IPS DF 4.7 (cell line): Measurements from ENCODE around the gene CDH23.

ENCODE experiments used
- DNase-seq: peaks from one replicate; pipeline ENCODE4 v3.0.0-alpha.2; 2013; ENCODE audit warnings: low spot score; ENCODE audit errors: extremely low read depth

The CDH23 gene

DNA sequence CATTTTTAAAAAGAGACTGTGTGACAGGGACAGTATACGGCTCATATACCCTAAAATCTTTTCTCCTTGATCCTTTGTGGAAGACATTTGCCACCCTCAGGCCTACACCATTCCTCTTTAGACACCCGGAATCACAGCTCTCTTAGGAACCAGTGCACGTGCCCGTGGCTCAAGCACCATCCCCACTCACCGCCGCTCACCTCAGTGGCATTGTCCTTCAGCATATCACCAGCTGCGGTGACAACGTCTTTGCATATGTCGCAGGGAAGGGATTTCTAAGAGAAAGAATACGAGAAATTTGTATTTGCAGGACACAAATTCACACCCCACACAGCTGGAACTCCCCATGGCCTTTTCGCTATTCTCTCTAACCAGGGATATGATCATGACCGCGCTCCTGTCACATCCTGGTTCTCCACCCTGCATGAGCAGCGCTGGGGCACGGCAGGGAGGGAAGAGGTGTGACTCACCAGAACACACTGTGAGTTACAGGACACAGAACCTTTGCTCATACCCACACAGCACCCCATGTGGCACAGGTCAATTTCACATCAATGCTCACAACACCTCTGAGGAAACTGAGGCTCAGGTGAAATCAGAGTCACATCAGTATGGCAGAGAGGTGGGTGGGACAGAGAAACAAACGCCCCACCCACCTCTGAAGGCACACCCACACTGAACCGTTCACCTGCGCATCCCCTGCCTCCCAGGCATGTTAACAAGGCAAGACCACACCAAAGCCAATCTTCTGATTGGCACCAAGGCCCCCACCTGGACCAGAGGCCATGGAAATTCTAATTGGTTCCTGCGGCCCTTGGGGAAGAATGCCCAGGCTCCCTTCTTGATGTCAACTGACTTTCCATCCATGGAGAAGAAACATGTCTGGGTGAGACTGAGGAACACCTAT, 435.2 kb downstream of the CDH23 start:
- no peak for DNase-seq

DNA sequence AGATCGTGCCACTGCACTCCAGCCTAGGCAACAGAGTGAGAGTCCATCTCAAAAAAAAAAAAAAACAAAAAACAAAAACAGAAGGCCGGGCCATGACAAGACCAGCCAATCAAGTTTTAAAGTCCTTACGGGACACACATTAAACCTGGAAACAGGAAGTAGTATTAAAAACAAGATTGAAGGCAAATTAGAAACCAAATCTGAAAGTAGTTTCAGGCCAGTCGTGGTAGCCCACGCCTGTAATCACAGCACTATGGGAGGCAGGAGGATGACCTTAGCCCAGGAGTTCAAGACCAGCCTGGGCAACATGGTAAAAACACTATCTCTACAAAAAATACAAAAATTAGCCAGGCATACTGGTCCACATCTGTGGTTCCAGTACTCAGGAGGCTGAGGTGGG, 436.2 kb downstream of the CDH23 start:
- no peak for DNase-seq

GRCh38 chr10:71833451-71834342, 437.0 kb downstream of the CDH23 start:
- no peak for DNase-seq

DNA sequence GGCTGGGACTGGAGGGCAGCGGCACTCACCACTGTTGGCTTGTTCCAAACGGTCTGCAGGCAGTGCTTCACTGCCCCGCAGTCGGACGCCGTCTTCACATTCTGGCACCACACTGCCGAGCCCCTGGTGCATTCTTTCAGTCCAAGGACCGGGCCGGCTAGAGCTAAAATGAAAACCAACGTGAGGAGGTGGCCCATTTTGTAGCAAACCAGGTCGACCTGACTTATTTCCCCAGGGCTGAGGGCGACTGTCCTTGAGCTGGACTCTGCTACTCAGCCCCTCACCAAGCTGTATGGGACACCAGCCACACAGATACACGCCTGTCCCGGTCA, 437.6 kb downstream of the CDH23 start:
- no peak for DNase-seq

GRCh38 chr10:71835671-71836595, 439.2 kb downstream of the CDH23 start:
- DNase-seq: no peak

- DNase-seq: no peak
Observed at GRCh38 chr10:71836596-71836974, 439.9 kb downstream of the CDH23 start.

GRCh38 chr10:71837098-71837827, 440.5 kb downstream of the CDH23 start:
- no peak for DNase-seq

DNA sequence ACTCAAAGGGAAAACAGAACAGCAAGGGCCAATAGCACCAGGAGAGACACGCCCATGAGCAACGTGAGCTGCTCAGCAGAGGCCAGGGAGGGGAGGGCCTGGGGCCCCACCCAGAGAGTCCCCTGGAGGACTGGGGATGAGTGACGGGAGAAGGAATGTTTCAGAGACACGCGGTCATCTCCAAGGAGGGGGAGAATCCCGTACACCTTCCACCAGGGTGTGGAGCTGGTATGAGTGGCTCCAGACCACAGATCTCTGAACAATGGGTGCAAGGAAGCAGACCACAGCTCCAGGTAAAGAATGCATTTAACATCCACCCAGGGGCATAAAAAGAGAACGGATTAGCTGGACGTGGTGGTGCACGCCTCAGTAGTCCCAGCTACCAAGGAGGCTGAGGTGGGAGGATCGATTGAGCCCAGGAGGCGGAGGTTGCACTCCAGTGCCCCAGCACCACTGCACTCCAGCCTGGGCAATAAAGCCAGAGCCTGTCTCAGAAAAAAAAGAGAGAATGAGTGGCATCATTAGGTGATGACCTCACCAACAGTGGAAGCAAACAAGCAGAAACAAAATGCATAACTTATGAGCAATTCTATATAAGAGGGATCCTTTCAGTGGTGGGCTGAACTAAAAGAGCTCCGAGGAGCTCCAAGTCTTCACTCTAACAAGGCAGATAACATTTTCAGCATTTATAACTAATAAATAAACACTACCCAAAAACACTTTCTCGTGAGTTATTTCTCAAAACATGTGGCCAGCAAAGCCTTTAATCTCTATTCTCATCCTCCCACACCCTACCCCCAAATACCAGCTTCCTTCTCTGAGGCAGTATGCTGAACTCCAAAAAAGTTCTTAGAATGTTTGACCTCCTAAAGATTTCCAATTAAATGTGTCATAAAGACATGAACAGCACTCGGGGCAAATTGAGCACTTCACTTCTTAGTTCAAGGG, 441.8 kb downstream of the CDH23 start:
- no peak for DNase-seq

DNA sequence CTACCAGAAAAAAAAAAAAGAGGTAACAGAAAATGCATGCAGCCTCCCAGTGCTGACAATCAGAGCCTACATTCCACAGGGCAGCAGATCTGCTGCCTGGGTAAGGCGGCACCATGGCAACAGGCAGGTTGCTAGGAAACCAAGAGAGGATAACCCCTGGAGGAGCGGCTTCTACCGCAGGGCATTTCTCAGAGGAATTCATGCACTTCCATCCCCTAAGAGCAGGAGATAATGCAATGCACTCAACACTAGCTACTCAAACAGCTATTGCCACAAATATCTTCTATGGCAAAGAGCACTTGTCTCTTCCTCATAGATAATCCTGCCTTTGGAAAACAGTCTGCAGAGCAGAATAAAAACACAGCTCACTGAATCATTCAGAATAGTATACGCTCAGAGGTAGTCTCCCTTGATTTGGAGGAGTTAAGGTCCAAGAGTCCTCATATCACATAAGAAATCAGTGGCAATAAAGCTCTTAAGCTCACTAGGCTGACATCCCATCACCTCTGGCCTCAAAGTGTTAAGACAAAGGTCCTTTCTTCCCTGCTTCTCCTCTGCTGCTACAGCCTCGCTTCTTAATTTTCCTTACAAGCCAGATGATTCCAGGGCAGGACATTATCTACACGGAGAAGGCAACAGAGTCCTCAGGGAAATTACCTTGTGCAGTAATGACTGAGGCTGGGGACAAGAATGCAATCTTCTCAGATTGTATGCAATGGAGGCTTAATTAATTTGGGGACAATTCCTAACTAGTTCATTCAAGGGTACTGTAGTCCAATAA, 443.6 kb downstream of the CDH23 start:
- DNase-seq: peak; percentile 76

DNA sequence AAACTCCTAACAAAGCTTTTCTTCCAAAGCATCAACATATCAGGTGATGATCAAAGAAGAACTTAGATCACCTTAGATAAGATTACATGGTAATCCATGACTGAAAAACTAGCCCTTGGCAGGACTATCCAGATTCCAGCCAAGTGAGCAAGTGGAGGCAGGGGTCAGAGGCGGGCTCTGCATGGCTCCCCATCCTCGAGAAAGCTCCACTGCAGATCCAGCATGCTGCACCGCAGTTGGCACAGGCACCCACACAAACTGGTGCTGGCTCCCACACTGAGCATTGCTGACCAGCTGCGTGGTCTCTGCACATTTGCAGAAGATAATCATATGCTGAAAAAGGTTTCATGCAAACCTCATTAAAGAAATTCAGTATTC, 444.2 kb downstream of the CDH23 start:
- no peak for DNase-seq

GRCh38 chr10:71842422-71842821, 445.7 kb downstream of the CDH23 start:
- DNase-seq: no peak

- DNase-seq: no peak
Observed at GRCh38 chr10:71842856-71843686, 446.4 kb downstream of the CDH23 start.

GRCh38 chr10:71844084-71844483, 447.4 kb downstream of the CDH23 start:
- no peak for DNase-seq

GRCh38 chr10:71844695-71845094, 448.0 kb downstream of the CDH23 start:
- no peak for DNase-seq

DNA sequence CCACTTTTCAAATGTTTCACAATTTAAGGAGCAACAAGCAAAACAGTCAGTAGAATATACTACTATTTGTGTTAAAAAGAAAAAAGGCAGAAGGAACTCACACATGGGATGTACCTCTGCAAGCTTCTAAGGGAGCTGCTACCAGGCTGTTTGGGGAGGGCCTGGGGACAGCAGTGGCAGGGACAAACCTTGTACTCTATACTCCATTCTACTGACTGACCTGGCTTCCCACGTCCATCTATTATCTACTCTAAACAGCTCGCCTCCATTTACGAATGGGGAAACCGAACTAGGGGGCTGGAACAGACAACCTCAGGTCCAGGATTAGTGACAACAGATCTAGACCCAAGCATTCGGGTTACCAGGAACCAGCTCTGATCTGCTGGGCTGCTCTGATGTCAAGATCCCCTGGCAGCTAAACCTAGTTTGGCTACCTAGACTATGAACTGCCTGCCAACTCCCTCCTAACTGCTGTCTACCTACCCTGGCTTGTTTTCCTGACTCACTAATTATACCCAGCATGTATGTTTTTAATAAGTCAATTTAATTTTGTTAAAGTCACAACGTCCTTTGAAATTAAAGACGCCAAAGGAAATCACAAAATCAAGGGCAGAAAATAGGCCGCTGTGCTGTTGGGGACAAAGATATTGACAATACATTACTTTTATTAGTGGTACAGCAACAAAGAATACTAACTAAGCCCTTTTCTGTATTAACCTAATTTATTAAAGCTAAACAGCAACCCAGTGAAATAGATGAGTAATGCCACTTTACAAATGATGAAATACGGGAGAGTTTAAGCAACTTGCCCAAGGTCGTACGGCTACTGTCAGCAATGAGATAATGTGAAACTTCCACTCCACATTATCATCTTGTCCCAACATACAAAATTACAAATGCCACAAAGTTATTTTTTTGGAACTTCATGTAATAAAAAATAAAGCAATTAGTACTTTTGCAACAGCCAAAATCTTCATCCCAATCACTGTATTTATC, 449.0 kb downstream of the CDH23 start:
- DNase-seq: no peak

- no peak for DNase-seq
Observed at GRCh38 chr10:71846816-71847215, 450.1 kb downstream of the CDH23 start.

DNA sequence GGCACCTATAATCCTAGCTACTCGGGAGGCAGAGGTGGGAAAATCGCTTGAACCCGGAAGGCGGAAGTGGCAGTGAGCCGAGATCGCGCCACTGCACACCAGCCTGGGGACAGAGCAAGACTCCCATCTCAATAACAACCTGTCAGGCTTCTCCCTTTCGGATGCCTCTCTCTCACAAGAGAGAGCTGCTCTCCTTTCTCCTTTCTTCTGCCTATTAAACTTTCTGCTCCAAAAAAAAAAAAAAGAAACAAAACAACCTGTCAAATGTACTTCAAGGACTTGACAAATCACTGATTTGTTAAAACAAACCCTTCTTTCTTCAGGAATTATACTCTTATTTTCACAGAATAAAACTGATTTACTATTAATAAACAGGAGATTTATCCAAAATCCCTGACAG, 450.7 kb downstream of the CDH23 start:
- DNase-seq: no peak
